ENCODE data around the gene LPCAT2.

The LPCAT2 gene, protein sequence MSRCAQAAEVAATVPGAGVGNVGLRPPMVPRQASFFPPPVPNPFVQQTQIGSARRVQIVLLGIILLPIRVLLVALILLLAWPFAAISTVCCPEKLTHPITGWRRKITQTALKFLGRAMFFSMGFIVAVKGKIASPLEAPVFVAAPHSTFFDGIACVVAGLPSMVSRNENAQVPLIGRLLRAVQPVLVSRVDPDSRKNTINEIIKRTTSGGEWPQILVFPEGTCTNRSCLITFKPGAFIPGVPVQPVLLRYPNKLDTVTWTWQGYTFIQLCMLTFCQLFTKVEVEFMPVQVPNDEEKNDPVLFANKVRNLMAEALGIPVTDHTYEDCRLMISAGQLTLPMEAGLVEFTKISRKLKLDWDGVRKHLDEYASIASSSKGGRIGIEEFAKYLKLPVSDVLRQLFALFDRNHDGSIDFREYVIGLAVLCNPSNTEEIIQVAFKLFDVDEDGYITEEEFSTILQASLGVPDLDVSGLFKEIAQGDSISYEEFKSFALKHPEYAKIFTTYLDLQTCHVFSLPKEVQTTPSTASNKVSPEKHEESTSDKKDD

DNA sequence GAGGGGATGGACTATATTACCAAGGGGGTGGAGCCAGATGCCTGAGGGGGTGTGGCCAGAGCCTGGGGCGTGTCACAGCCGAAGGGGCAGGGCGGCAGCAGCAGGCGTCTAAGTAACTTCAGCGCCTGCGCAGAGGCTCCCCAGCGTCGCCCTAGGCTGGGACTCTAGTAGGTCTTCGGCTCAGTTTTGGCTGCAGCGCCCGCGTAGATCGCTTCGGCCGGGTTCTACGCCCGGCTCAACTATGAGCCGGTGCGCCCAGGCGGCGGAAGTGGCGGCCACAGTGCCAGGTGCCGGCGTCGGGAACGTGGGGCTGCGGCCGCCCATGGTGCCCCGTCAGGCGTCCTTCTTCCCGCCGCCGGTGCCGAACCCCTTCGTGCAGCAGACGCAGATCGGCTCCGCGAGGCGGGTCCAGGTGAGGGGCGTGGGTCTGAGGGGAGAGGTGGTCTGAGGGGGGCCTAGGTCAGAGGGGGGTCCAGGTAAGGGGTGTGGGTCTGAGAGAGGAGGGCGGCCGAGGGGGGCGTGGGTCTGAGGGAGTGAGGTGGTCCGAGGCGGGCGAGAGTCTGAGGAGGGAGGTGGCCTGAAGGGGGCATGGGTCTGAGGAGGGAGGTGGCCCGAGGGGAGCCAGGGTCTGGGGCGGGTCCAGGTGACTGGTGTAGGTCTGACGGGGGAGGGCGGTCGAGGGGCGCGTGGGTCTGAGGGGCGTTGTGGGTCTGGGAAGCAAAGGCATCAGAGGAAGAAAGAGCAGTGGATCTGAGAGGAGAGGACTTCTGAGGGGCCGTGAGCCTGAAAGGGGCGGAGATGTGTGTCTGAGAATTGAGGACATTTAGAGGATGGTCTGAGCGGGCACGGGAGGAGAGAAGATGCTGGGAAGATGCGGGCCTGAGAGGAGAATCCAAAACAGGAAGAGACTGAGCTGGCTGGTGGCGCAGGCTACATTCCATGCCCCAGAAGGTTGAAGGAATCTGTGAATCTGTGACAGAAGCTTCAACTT, at the start of gene LPCAT2:
TSS of gene LPCAT2 (plus strand) at position 132 of the 991 bp plus-strand sequence. CDS start at position 242, 110 bp downstream.
- peak; percentile 90 to 92 for DNase-seq (ENCODE audit: low read depth in 2 of 2)
- TF ChIP-seq CTCF (IDR thresholded peaks at IDR 0.05; ENCODE audit: low read depth, low read length) = no peak
- peak within 1 kb of the TSS; percentile 72 to 82 for H3K4me3 ChIP-seq (replicated peaks in 1 of 2; ENCODE audit: low read depth in 2 of 2, low read length in 2 of 2)

- no peak overlapping the region for H3K4me3 ChIP-seq (replicated peaks in 1 of 2; ENCODE audit: low read depth in 2 of 2, low read length in 2 of 2)
Observed at GRCh38 chr16:55462241-55462640, 46.6 kb upstream of the LPCAT2 start.

DNA sequence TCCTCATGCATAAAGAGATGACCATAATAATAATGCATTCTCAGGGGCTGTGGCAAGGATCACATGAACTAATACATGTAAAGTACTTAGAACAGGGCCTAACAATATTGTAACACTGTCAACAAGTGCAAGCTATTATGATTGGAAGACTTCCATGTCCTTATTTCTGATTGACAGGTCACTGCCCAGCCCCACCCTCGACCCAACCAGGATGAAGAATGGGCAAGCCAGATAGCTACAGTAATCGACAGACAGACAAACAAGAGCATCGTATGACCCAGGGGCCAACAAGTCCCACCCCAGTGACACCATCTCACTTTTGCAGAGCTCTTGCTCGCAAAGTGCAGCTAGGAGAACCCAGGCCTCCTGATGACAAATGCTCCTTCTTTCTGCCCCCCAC, 44.5 kb upstream of the LPCAT2 start:
- no peak for DNase-seq (ENCODE audit: low read depth in 2 of 2)
- TF ChIP-seq CTCF (IDR thresholded peaks at IDR 0.05; ENCODE audit: low read depth, low read length) = no peak
- no peak overlapping the region for H3K4me3 ChIP-seq (replicated peaks in 1 of 2; ENCODE audit: low read depth in 2 of 2, low read length in 2 of 2)

More at GRCh38 chr16:55462241-55462640, 46.6 kb upstream of the LPCAT2 start:
- DNase-seq (ENCODE audit: low read depth in 2 of 2) = no peak
- no peak for TF ChIP-seq CTCF (IDR thresholded peaks at IDR 0.05; ENCODE audit: low read depth, low read length)

DNA sequence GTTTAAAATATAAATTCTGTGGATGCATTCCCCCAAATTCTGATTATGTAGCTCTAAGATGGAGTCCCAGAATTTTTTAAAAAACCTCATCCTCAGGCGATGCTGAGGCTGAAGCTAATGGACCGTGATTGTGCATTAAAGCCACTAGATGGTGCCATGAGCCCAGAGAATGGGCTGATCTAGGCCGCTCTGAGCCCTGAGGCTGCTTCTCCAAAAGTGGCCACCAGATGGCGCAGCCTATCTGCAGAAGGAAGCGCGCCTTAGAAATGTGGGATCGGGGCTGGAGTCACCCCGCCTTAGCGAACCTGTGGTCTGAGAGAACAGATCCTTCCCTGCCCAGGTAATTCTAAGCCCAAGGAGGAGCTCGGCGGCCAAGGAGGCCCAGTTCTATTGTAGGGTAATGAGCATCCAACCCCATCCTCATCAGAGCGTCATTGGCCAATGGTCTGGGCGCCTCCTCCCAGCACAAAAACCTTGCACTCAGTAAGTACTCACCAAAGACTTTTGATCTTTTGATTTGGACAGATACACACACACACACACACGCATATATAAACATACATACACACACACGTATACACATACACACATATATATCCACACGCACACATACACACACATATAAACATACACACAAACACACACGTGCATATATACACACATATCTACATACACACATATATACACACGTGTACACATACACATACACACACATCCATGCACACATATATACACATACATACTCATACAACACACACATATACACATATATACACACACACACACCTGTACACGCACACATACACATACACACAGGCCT, 43.6 kb upstream of the LPCAT2 start:
- peak; percentile 89 to 91 for DNase-seq (ENCODE audit: low read depth in 2 of 2)
- peak; percentile 97 for TF ChIP-seq CTCF (IDR thresholded peaks at IDR 0.05; ENCODE audit: low read depth, low read length)
- H3K4me3 ChIP-seq (replicated peaks in 1 of 2; ENCODE audit: low read depth in 2 of 2, low read length in 2 of 2) = peak overlapping the region in 1 of 2 donors; percentile 22

DNA sequence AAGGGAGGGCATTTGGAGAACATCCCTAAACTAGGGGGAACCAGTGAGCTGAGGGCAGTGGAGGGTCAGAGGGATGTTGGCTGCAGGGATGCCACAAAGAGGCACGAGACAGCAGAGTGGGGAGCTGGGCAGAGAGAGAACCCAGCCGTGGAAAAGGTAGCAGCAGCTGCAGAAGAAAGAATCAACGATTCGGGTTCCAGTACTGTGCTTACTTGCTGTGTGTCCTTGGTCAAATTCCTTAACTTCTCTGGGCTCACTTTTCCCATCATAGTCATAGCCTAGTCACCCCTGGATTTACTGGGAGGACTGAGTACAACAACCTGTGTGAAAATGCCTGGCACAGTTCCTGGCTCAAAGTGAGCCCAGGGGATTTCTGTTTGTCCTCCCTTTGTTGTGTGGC, 42.7 kb upstream of the LPCAT2 start:
- TF ChIP-seq CTCF (IDR thresholded peaks at IDR 0.05; ENCODE audit: low read depth, low read length) = no peak
- no peak overlapping the region for H3K4me3 ChIP-seq (replicated peaks in 1 of 2; ENCODE audit: low read depth in 2 of 2, low read length in 2 of 2)
- DNase-seq (ENCODE audit: low read depth in 2 of 2) = no peak

DNA sequence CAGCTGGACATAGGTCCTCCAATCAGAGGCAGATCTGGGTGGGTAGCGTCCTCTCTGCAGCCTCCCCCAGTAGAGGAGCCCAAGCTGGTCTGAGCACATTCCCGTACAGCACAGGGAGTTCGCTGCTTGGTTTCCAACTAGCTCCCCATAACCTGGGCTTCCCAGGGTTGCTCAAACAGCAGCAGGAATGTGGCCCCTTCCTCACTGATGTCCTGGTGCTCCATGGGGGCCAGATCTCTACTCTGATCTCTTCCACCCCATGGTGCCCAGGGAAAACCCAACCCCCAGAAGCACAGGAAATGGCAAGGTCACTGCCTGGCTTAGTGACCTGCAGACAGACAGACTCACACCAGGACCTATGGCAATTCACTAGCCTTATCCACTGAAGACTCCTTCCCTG, 41.0 kb upstream of the LPCAT2 start:
- TF ChIP-seq CTCF (IDR thresholded peaks at IDR 0.05; ENCODE audit: low read depth, low read length) = no peak
- DNase-seq (ENCODE audit: low read depth in 2 of 2) = no peak
- H3K4me3 ChIP-seq (replicated peaks in 1 of 2; ENCODE audit: low read depth in 2 of 2, low read length in 2 of 2) = no peak overlapping the region

Measured in cardiac fibroblast (primary cell).